ENCODE measurements around the gene RGS16. TPM values are rescaled to one million over a fixed set of nuclear protein-coding genes. Genes with fewer than 3 reads are reported as not detected.

Gene RGS16, protein sequence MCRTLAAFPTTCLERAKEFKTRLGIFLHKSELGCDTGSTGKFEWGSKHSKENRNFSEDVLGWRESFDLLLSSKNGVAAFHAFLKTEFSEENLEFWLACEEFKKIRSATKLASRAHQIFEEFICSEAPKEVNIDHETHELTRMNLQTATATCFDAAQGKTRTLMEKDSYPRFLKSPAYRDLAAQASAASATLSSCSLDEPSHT
- polyA plus RNA-seq, result 1.9 TPM

GRCh38 chr1:182604175-182605164 lies at the start of gene RGS16:
TSS of gene RGS16 (minus strand) at chr1:182604389. CDS start at chr1:182604259, 130 bp downstream.
- Mint-ChIP-seq H3K4me3 (peak within 1 kb of the TSS in 2 of 4 donors; percentile 83 to 92), H3K27ac (peak within 1 kb of the TSS in 2 of 3 donors; percentile 72 to 92), H3K9me3 (no peaks in the 10 kb centered on the region), H3K36me3 (no peaks in the 10 kb centered on the region), H3K27me3 (peaks cover 1% of the 10 kb centered on the region), H3K4me1 (peaks cover 0 to 21% (median 17%) of the 10 kb centered on the region in 3 donors)

GRCh38 chr1:182653986-182654385 lies 49.8 kb upstream of the RGS16 start:
- Mint-ChIP-seq H3K4me1 (peaks cover 6 to 9% (median 7%) of the 10 kb centered on the region in 3 donors), H3K36me3 (no peaks in the 10 kb centered on the region), H3K4me3 (no peak overlapping the region), H3K27ac (no peak overlapping the region), H3K27me3 (peaks cover 10% of the 10 kb centered on the region), H3K9me3 (no peaks in the 10 kb centered on the region)

DNA sequence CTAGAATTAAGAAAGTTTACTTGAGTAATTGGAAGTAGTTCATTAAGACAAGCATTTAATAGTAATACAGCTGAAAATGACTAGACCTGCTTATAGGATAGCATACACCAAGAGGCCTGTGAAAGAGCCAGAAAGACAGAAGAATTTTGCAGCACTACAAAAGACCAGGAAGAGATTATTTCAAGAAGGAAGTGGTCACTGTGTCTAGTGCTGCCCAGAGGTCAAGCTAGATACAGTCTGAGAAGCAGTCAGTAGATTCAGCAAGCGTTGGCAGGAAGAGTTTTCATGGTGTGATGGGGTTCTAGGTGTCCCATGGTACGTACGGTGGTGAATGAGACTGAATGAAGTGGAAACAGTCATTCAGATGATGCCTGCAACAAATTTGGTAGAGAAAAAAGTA lies 48.7 kb upstream of the RGS16 start:
- peaks cover 16% of the 10 kb centered on the region for H3K27me3 Mint-ChIP-seq
- no peak overlapping the region for H3K4me3 Mint-ChIP-seq
- no peaks in the 10 kb centered on the region for H3K36me3 Mint-ChIP-seq
- H3K4me1 Mint-ChIP-seq, result peaks cover 7 to 11% (median 8%) of the 10 kb centered on the region in 3 donors
- no peaks in the 10 kb centered on the region for H3K9me3 Mint-ChIP-seq
- no peak overlapping the region for H3K27ac Mint-ChIP-seq

DNA sequence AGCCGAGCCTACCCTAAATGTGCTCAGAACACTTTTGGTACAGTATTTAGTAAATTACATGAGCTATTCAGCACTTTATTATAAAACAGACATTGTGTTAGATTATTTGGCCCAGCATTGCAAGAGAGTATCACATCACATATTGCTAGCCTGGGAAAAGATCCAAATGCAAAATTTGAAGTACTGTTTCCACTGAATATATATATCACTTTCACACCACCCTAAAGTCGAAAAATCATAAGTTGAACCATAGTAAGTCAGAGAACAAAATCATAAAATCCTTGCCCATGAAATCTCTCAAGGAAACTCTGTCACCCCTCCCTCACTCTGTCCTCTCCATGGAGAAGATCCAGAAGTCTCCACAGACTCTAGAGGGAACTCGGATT lies 47.1 kb upstream of the RGS16 start:
- no peaks in the 10 kb centered on the region for H3K9me3 Mint-ChIP-seq
- no peaks in the 10 kb centered on the region for H3K36me3 Mint-ChIP-seq
- H3K27ac Mint-ChIP-seq, result no peak overlapping the region
- peaks cover 7 to 11% (median 8%) of the 10 kb centered on the region in 3 donors for H3K4me1 Mint-ChIP-seq
- peaks cover 13% of the 10 kb centered on the region for H3K27me3 Mint-ChIP-seq
- H3K4me3 Mint-ChIP-seq, result no peak overlapping the region

DNA sequence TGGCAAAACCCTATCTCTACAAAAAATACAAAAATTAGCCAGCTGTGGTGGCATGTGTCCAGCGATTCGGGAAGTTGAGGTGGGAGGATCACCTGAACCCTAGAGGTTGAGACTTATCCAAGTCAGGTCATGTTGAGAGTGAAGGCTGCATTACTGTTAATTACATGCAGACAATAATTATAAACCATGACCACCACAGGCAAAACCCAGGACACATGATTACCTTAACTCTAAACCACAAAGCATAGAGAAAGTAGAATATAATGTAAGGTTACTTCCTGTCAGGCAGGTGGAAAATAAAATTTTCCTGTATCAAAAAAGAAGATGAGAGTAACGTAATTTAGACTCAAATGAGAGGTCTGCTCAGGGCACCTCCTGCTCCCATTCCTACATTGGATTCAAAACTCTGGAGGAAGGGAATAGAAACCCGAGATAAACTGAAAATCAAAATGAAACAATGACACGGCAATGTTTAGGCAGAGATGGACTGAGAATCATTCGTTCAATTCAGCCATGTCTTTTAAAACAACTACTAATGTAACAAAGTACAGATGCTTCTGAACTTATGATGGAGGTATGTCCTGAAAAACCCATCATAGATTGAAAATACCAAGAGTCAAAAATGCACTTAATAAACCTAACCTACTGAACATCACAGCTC lies 46.6 kb upstream of the RGS16 start:
- Mint-ChIP-seq H3K4me3 (peak overlapping the region in 2 of 4 donors; percentile 39 to 56), H3K27ac (no peak overlapping the region), H3K36me3 (no peaks in the 10 kb centered on the region), H3K27me3 (peaks cover 13% of the 10 kb centered on the region), H3K4me1 (peaks cover 7 to 11% (median 8%) of the 10 kb centered on the region in 3 donors), H3K9me3 (no peaks in the 10 kb centered on the region)

DNA sequence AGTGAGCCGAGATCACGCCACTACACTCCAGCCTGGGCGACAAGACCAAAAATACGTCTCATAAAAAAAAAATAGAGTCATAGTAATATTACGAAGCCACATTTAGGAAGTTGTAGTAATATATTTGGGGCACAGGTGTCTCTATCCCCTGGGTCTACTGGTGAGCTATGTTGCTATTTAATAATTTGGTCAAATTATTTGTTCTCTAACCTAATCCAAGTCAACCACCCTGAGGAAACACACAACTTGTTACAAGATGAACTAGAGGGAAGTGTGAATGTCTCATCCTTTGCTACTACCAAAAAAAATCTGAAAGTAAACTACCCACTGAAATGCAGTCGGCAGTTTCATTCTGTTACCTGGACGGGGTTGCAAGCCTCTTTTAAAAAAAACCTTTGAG lies 44.9 kb upstream of the RGS16 start:
- peaks cover 13% of the 10 kb centered on the region for H3K27me3 Mint-ChIP-seq
- H3K4me1 Mint-ChIP-seq, result peaks cover 14 to 19% (median 16%) of the 10 kb centered on the region in 3 donors
- no peaks in the 10 kb centered on the region for H3K36me3 Mint-ChIP-seq
- peaks cover 0 to 2% (median 0%) of the 10 kb centered on the region in 3 donors for H3K9me3 Mint-ChIP-seq
- peak overlapping the region in 1 of 4 donors; percentile 43 for H3K4me3 Mint-ChIP-seq
- H3K27ac Mint-ChIP-seq, result no peak overlapping the region

- peaks cover 16 to 20% (median 17%) of the 10 kb centered on the region in 3 donors for H3K4me1 Mint-ChIP-seq
- no peak overlapping the region for H3K4me3 Mint-ChIP-seq
- no peak overlapping the region for H3K27ac Mint-ChIP-seq
- peaks cover 0 to 2% (median 1%) of the 10 kb centered on the region in 3 donors for H3K9me3 Mint-ChIP-seq
- H3K36me3 Mint-ChIP-seq, result peaks cover 4% of the 10 kb centered on the region
- peaks cover 13% of the 10 kb centered on the region for H3K27me3 Mint-ChIP-seq
Observed at GRCh38 chr1:182646739-182647138, 42.5 kb upstream of the RGS16 start.

- Mint-ChIP-seq H3K27me3 (peaks cover 10% of the 10 kb centered on the region), H3K27ac (no peak overlapping the region), H3K36me3 (peaks cover 4% of the 10 kb centered on the region), H3K4me3 (peak overlapping the region in 2 of 4 donors; percentile 29 to 55), H3K4me1 (peaks cover 10 to 15% (median 15%) of the 10 kb centered on the region in 3 donors), H3K9me3 (peaks cover 0 to 3% (median 2%) of the 10 kb centered on the region in 3 donors)
Observed at GRCh38 chr1:182644886-182645285, 40.7 kb upstream of the RGS16 start.

DNA sequence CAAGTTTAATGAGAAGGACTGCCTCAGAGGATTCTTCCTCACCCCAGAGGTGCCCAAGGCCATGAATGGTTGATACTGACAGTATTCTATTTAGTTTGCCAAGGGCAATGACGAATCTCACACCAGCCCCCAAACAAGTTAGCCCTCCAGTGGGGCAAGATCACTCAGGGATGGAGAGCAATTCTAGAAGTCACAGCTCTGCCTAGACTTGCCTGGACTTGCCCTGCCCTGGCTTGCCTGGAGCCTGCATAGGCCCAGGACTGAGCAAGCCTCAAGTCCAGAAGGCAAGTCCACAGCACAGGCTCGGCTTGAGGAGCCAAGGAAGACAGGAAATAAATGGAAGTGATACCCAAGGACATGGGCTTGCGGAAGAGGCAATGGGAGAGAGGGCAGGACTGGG lies 39.5 kb upstream of the RGS16 start:
- Mint-ChIP-seq H3K27me3 (peaks cover 7% of the 10 kb centered on the region), H3K9me3 (peaks cover 0 to 3% (median 2%) of the 10 kb centered on the region in 3 donors), H3K4me1 (peaks cover 5 to 13% (median 12%) of the 10 kb centered on the region in 3 donors), H3K4me3 (peak overlapping the region in 1 of 4 donors; percentile 1), H3K36me3 (peaks cover 4% of the 10 kb centered on the region), H3K27ac (peak overlapping the region in 1 of 3 donors; percentile 16)

DNA sequence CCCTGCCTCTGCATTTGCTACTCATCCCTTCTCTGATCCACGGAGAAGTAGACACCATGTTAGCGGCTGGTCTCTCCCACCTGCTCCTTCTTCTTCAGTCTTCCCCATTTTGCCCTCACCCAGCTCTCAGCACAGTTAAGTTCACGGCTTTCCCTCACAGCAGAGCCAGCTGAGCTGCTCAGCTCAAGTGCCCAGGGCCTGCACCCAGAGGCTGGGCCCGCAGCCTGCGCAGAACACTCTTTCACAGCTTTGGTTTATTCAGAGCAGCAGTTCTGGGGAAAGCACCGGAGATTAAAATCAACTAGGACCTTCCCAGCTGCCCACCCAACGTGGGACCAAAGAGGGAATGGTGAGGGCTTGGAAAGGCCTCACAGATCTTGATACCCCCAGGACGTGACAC lies 38.3 kb upstream of the RGS16 start:
- Mint-ChIP-seq H3K4me1 (peaks cover 5 to 13% (median 12%) of the 10 kb centered on the region in 3 donors), H3K4me3 (no peak overlapping the region), H3K27me3 (peaks cover 3% of the 10 kb centered on the region), H3K9me3 (peaks cover 0 to 3% (median 2%) of the 10 kb centered on the region in 3 donors), H3K27ac (no peak overlapping the region), H3K36me3 (peaks cover 4% of the 10 kb centered on the region)

DNA sequence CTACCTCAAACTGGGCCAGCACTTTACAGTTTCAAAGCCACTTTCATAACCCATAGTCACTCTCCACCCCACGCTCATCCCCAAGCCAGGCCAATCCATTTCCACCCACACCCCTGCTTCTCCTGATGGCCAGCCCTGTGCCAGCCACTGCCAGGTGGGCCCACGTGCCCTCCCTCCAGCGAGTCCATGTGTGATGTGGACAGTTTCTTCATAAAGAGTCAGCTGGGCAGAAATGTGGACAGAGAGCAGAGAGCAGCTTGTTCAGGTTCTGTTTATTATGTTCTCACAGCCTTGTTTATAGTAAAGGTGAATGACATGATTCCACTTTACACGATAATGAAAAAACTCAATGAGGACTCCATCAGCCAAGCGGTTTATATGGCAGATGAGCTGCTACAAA lies 37.4 kb upstream of the RGS16 start:
- H3K27ac Mint-ChIP-seq, result peak overlapping the region in 1 of 3 donors; percentile 17
- peaks cover 0 to 3% (median 2%) of the 10 kb centered on the region in 3 donors for H3K9me3 Mint-ChIP-seq
- peaks cover 4% of the 10 kb centered on the region for H3K36me3 Mint-ChIP-seq
- H3K27me3 Mint-ChIP-seq, result peaks cover 3% of the 10 kb centered on the region
- no peak overlapping the region for H3K4me3 Mint-ChIP-seq
- peaks cover 5 to 13% (median 12%) of the 10 kb centered on the region in 3 donors for H3K4me1 Mint-ChIP-seq

DNA sequence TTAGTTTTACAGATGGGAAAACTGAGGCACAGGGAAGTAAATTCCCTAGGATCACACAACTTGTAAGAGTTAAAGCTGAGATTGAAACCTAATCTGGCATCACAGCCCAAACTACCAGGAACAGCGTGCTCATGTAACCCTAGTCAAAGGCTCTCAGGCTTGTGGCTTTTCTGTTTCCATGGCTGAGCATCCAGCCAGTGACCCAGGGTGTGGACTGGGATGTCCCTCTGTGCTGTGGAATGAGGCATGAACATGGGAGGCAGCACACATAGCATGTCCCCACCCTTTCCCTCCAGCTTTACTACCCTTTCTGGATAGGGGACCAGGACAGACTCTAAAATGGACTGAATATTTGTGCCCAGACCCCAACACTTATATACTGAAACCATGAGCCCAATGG lies 35.1 kb upstream of the RGS16 start:
- Mint-ChIP-seq H3K4me1 (peaks cover under 1 to 6% (median 6%) of the 10 kb centered on the region in 3 donors), H3K27me3 (peaks cover 3% of the 10 kb centered on the region), H3K9me3 (peaks cover 0 to 3% (median 2%) of the 10 kb centered on the region in 3 donors), H3K36me3 (peaks cover 4% of the 10 kb centered on the region), H3K27ac (no peak overlapping the region), H3K4me3 (no peak overlapping the region)

DNA sequence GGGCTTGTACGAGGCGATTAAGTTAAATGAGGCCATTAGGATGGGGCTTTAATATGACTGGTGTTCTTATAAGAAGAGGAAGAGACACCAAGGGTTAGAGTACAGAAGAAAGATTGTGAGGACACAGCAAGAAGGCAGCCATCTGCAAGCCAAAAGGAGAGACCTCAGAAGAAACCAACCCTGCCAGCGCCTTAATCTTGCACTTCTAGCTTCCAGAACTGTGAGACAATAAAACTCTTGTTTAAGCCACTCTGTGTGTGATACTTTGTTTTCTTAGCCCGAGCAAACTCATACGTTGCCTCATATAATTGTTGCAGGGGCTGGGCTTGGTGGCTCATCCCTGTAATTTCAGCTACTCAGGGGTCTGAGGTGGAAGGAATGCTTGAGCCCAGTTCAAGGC lies 33.6 kb upstream of the RGS16 start:
- Mint-ChIP-seq H3K36me3 (peaks cover under 1% of the 10 kb centered on the region), H3K4me3 (no peak overlapping the region), H3K4me1 (peaks cover 15 to 18% (median 15%) of the 10 kb centered on the region in 3 donors), H3K9me3 (peaks cover 0 to 3% (median 0%) of the 10 kb centered on the region in 3 donors), H3K27me3 (peaks cover 3% of the 10 kb centered on the region), H3K27ac (no peak overlapping the region)

DNA sequence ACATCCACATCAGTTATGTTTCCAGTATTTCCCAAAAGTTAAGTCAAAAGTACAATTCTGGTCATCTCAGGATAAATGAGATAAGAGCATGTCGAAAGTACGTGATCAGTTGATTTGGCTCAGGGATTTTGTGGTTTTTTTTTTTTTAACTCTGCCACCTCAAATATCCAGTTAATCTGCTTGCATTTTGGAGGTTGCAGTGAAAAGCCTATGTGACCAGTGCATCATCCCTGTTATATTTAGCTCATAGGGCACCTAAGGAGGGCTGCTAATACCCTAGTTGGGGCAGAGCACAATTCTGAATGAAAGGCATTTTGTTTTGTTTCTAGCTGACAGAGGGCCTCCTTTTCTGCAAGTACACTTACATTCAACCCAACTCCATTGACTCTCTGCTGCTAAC lies 31.7 kb upstream of the RGS16 start:
- Mint-ChIP-seq H3K36me3 (no peaks in the 10 kb centered on the region), H3K27ac (no peak overlapping the region), H3K4me1 (peaks cover 23 to 29% (median 27%) of the 10 kb centered on the region in 3 donors), H3K27me3 (peaks cover 3% of the 10 kb centered on the region), H3K4me3 (no peak overlapping the region), H3K9me3 (no peaks in the 10 kb centered on the region)

Data from IgD-negative memory B cell (primary cell).